NCI-H1694 treated with DMSO at 0.1 percent for 48 hours (cell line): ENCODE measurements around the gene ZNF410.

Source experiments
- DNase-seq: peaks from one replicate; lab custom pipeline; 2025; lab: John Stamatoyannopoulos, UW

The ZNF410 gene

DNA sequence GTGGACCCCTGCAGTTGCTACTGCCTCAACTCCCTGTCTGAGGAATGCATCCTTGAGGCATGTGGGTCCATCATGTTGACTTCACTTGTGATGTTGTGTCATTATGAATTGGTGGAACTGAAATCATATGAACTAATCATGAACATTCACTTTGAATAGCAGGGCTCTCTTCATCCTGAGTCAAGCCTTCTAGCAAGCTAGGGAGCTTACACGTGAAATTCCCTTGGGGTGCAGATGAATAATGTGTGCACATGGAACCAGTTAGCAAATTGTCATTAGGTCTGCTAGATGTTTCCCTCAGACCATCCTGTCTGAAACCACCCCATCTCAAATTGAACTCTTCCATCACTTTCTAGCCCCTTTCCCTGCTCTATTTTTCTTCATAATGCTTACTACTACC, 67.1 kb downstream of the ZNF410 start:
- DNase-seq: no peak

DNA sequence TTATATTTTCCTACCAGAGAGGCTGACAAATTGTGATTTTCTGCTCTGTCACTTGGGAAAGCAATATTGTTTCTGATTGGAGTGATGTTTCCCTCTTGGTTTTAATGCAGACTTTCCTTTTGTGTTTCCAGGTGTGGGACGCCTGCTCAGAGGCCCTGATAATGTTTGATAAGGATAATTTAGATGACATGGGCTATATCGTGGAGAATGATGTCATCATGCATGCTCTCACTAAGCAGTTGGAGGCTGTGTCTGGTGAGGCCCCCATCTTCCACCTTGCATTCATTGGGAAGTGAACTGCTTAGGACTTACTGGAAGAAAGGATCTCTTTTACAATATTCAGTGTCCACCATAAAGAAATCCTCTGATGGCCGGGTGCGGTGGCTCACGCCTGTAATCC, 69.0 kb downstream of the ZNF410 start:
- DNase-seq: no peak

DNA sequence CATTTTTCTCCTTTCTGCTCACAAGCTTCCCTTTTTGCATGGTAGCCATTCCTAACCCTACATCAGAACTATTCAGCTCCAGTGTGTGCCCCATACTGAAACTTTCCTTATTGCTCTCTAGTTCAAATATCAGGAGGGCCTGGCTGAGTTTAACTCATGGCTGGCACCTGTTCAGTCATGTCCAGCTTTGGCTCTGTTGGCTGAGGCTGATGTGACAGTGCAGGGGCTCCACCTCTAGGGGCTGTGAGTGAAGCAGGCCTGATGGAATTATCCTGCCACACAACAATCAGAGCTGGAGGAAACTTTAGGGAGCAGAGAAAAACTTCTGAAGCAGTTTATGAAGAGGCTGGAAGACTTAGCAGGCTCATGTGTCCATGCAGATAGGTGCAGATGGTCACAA, 71.9 kb downstream of the ZNF410 start:
- no peak for DNase-seq

DNA sequence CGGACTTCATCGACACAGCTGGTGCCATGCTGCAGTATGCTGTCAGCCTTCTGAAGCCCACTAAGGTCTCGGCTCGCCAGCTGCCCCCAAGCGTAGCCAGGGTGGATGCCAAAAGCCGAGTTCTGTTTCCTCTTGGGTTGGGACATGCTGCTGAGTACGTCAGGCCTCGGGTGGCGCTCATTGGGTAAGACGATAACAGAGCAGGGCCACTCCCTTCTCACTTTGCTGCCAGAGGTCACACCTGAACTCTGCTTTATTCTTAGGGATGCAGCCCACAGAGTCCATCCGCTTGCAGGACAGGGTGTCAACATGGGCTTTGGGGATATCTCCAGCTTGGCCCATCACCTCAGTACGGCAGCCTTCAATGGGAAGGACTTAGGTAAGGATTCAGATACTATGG, 74.5 kb downstream of the ZNF410 start:
- no peak for DNase-seq

DNA sequence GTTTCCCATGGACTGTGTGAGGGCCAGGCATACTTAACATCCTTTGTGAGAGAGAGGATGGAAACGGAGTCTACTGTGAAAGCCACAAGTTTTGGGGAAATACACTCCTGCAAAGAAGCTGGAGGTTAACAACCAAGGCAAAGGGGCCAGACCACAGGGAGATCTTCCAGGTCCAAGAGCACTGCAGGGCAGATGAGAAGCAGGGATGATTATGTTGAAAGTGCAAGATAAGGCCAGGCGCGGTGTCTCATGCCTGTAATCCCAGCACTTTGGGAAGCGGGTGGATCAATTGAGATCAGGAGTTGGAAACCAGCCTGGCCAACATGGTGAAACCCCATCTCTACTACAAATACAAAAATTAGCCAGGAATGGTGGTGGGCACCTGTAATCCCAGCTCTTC, 78.6 kb downstream of the ZNF410 start:
- DNase-seq: no peak

DNA sequence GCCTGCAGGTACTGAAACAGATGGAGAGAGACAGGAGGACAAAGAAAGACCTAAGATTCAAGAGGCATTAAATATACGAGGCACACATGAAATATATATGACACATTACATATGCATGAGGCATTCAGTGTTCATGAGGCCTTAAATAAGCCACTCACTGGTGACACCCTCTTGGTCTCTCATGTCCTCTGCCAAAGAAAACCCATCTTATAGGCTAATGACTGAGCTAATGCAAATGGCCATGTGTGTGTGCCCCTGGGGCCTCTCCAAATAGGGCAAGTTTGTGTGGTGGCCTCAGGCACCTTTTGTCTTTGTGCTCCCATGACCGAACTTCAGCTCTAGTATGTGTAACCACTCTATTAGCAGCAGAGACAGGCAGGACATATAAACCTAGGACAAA, 82.2 kb downstream of the ZNF410 start:
- DNase-seq: no peak

DNA sequence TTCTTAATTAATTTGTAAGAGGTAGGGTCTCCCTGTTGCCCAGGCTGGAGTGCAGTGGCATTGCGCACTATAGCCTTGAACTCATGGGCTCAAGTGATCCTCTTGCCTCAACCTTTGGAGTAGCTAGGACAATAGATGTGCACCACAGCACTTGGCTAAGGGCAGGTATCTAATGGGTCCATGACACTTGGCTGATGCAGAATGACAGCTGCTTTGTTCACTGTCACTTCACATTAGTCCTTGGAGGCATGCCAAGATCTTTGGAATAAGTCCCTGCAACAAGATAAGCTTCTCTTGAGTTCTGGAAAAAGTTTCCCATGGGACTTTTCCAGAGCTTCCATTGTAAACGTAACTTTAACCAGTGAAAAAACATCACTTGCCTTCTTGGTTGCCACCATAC, 86.8 kb downstream of the ZNF410 start:
- DNase-seq: no peak

DNA sequence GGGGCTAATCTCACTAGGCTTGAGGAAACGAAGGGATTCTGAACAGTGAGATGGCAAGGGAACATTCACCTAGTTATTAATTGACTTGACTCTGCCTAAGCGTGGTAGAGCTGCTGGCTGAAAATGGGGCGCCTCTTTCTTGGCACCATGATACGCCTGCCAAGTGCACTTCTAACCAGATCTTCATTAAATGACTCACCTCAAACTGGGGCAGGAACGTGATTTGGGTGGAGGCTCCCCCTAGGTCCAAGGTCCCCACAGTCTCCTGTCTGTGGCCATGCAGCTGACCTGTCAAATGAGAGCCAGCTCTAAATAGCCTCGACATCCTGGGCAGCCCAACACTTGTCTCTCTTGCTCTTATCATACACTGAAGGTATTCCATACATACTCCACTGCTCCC, 89.5 kb downstream of the ZNF410 start:
- no peak for DNase-seq

DNA sequence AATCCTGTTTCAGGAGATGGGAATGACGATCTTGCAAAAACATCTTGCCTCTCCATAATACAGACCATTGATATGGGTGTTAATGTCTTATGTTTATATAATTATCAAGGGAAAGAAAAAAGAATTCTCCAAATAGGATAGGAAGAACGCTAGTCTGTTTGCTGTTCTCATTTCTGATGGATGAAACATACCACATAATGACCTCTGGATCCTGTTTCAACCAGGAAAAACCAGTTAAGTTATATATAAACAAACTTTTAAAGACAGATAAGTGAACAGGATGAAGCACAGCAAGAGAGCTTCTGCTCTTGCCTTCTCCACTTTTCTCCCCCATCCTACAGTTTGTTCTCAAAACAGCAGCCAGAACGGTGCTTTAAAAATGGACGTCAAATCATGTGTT, 91.2 kb downstream of the ZNF410 start:
- DNase-seq: no peak
